Hematopoietic multipotent progenitor cell treated with erythropoietin and hydrocortisone succinate and interleukin-3 and kit ligand, for 6 days (in vitro differentiated cells): Measurements from ENCODE around the gene SELP.
"Not testable (repeated sequence)": the region's sequence is repeated elsewhere in the genome, so short reads cannot be mapped to it uniquely, and the experiment has no call there.

Experiments
- DNase-seq: peaks from one replicate; pipeline ENCODE4 v3.0.0-alpha.2; 2015

Gene SELP

DNA sequence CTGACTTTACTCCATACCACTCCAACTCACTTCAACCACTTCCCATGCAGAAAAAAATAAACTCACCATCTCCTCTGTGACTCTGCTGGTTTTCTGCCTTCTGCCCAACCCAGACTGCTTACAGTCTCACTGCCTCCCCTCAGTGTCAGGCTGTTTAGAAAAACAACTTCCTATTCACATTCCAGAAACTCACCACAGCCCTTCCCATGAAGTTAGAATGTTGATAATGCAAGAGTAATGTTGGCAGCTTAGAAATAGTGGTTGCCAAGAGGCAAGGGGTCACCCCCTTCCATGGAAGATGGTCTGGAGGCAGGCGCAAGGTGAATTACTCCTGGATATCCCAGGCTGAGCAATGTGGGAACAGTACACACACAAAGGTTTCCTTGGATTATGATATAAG is at the start of gene SELP:
TSS of gene SELP (minus strand) at position 119 of the 400 bp plus-strand sequence. CDS start at position 69, 50 bp downstream.
- DNase-seq, result no peak

DNA sequence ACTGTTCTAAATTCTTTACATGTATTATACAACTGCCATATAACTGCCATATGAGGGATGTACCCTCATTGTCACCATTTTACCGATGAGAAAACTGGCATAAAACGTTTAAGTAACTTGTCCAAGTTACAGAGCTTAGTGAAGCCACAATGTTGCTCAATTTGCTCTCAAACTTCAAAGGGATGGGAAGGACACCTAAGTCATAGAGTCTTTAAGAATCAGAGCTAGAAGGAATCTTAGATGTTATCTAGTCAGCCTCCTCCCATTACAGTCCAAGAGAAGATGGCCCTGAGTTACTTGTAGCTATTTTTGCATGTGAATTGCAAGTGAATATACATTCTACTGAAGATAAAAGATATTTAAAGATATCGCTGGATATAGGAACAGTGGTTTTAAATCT is 49.8 kb upstream of the SELP start:
- no peak for DNase-seq

DNA sequence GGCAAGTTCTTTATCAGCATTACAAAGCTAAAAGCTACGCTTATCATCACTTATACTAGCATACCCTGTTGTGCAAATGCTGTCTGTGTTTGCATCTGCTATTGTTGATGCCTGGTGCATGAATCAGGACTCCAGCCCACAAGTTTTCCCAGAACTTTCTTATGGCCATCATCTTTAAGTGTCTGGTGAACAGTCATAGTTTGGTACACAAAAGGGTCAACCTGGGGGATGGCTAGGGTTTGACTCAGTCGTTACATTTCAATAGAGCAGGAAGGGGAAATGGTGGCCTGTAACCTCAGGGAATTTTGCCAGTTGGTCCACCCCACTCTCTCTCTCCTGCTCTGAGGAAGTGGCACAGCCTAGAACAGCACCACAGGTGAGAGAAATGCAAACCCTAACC is 46.1 kb upstream of the SELP start:
- DNase-seq, result no peak

DNA sequence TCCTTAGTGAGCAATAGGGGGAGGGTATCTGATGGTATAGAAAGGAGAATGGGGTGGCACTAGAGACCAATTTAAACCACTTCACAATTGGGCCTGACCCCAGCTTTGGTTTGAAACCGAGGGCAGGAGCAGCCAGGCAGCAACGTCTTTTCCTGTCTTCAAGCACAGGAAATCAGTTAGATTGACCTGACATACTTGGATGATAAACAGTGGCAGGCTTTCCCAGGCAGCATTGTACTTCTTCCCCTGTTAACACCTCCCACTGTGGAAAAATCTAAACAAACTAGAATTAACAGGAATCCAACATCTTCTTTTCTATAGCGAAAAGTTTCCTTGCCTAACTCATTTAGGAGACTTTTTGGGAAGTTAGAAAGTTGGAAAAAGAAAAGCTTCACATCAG is 40.9 kb upstream of the SELP start:
- DNase-seq, result no peak

DNA sequence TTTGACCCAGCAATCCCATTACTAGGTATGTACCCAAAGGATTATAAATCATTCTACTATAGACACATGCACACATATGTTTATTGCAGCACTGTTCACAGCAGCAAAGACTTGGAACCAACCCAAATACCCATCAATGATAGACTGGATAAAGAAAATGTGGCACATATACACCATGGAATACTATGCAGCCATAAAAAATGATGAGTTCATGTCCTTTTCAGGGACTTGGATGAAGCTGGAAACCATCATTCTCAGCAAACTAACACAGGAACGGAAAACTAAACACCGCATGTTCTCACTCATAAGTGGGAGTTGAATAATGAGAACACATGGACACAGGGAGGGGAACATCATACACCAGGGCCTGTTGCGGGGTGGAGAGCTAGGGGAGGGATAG is 40.3 kb upstream of the SELP start:
- DNase-seq, result not testable (repeated sequence)

DNA sequence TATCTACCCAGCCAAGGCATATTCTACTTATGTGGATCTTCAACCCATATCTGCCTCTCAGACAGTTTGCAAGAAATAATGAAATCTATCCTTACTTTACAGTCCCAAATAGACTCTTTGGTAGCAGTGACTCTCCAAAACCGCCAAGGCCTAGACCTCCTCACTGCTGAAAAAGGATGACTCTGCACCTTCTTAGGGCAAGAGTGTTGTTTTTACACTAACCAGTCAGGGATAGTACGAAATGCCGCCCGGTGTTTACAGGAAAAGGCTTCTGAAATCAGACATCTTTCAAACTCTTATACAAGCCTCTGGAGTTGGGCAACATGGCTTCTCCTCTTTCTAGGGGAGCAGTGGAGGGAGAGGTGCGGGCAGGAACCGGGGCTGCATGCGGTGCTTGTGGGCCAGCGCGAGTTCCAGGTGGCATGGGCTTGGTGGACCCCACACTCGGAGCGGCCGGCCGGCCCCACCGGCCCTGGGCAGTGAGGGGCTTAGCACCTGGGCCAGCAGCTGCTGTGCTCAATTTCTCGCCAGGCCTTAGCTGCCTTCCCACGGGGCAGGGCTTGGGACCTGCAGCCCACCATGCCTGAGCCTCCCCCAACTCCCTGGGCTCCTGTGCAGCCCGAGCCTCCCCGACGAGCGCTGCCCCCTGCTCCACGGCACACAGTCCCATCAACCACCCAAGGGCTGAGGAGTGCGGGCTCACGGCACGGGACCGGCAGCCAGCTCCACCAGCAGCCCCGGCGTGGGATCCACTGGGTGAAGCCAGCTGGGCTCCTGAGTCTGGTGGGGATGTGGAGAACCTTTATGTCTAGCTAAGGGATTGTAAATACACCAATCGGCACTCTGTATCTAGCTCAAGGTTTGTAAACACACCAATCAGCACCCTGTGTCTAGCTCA is 38.0 kb upstream of the SELP start:
- DNase-seq, result peak; percentile 25

DNA sequence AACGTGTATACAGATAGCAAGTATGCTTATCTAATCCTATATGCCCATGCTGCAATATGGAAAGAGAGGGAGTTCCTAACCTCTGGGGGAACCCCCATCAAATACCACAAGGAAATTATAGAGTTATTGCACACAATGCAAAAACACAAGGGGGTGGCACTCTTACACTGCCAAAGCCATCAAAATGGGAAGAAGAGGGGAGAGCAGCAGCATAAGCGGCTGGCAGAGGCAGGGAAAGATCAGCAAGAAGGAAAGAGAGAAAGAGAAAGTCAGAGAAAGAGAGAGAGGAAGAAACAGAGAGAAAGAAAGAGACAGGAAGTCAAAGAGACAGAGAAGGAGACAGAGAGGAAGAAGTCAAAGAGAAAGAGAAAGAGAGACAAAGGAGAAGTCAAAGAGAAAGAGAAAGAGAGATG is 37.3 kb upstream of the SELP start:
- DNase-seq, result peak; percentile 30

DNA sequence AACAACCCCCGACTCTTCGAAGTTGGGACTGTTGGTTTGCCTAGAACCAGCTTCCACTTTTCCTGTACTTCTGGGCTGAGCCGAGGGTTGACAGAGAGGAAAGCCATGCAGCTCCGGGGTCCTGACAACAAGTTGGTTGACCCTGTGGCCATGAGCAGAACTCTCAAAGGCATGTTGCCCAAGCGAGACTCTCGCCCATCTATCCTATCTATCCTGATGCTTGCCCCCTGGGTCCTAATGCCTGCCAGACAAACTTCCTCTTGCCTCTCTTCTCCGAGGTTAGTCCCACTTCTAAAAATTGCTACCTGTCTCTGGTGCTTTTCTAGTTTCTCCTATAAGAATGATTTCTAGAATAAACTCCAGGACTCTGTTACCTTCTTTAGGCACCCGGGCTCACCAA is 32.8 kb upstream of the SELP start:
- not testable (repeated sequence) for DNase-seq

DNA sequence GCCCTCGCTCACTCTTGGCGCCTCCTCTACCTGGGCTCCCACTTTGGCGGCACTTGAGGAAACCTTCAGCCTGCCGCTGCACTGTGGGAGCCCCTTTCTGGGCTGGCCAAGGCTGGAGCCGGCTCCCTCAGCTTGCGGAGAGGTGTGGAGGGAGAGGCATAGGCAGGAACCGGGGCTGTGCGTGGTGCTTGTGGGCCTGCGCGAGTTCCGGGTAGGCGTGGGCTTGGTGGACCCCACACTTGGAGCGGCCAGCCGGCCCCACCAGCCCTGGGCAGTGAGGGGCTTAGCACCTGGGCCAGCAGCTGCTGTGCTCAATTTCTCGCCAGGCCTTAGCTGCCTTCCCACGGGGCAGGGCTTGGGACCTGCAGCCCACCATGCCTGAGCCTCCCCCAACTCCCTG is 31.1 kb upstream of the SELP start:
- DNase-seq, result not testable (repeated sequence)

DNA sequence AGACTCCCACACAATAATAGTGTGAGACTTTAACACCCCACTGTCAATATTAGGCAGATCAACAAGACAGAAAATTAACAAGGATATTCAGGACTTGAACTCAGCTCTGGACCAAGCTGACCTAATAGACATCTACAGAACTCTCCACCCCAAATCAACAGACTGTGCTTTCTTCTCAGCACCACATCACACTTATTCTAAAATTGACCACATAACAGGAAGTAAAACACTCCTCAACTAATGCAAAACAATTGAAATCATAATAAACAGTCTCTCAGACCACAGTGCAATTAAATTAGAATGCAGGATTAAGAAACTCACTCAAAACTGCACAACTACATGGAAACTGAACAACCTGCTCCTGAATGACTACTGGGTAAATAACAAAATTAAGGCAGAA is 28.9 kb upstream of the SELP start:
- not testable (repeated sequence) for DNase-seq

DNA sequence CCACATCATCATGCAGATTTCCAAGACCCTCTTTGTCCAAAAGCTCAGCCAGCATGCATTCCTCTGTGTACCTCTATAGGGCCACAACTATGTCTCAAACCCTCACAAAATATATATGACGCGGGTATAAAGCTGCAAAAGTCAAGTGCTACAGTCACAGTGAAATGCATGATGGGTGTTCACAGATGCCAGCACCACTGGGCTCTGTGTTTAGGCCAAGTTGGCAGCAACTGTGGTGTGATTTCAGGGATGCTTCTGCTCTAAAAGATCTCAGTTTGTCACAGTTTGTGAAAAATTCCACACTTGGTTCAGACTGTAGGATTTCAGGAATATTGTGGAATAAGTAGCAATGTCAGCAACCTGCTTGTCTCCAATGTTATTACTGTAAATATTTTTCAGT is 23.9 kb upstream of the SELP start:
- DNase-seq, result no peak

DNA sequence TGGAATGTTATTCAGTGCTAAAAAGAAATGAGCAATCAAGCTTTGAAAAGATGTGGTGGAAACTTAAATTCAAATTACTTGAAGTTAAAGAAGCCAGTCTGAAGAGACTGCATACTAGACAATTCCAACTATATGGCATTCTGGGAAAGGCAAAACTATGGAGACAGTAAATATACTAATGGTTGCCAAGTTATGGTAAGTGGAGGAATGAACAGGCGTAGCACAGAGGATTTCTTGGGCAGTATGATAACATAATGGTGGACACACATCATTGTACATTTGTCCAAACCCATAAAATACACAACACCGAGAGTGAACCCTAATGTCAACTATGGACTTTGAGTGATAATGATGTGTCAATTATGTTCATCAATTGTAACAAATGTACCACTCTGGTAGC is 21.1 kb upstream of the SELP start:
- DNase-seq, result no peak

DNA sequence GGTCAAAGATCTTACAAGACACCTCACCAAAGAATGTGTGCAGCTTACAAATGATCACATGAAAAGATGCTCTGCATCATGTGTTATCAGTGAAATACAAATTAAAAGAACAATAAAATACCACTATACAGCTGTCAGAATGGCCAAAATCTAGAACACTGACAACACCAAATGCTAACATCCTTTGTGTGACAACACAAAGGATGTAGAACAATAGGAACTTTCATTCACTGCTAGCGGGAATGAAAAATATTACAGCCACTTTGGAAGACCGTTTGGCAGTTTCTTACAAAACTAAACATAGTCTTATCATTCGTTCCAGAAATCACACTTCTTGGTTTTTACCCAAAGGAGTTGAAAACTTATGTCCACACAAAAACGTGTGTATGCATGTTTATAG is 20.6 kb upstream of the SELP start:
- no peak for DNase-seq

DNA sequence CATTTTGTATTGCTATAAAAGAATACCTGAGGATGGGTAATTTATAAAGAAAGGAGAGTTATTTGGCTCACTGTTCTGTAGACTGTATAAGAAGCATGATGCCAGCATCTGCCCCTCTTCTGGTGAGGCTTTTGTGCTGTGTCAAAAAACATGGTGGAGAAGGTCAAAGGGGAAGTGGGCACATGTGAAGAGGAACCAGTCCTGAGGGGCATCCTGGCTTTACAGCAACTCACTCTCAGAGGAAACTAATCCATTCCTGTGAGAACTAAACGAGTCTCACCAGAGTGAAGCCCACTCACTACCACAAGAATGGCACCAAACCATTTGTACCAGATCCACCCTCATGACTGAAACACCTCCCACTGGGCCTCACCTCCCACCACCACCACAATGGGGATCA is 18.8 kb upstream of the SELP start:
- DNase-seq, result no peak

DNA sequence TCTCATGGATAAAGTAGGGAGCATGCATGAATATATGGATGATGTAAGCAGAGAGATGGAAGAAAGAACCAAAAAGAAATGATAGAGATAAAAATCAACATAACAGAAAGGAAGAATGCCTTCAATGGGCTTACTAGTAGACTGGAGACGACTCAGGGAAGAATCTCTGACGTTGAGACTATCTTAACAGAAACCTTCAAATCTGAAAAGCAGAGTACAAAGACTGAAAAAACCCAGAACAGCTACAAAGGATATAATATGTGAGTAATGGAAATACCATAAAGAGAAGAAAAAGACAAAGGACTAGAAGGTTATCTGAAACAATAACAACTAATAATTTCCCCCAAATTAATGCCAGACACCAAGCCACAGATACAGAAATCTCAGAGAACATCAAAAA is 18.3 kb upstream of the SELP start:
- no peak for DNase-seq

DNA sequence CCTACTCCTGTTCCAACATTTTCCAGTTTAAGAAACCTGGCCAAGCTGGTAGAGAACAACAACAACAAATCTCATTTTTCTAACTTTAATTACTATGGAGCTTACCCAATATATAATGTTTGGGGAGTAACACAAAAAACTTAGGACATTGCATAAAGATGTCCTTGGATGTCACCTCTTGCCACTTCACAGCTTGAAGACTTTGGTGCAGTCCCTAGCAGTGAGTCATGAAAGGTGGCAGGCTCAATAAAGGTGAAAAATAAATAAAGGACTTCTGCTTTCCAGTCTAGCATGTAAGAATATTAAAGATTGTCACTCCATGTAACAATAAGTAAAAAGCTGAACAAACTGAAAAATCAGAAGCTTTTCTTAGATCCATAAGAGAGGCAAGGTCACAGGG is 17.6 kb upstream of the SELP start:
- DNase-seq, result no peak

DNA sequence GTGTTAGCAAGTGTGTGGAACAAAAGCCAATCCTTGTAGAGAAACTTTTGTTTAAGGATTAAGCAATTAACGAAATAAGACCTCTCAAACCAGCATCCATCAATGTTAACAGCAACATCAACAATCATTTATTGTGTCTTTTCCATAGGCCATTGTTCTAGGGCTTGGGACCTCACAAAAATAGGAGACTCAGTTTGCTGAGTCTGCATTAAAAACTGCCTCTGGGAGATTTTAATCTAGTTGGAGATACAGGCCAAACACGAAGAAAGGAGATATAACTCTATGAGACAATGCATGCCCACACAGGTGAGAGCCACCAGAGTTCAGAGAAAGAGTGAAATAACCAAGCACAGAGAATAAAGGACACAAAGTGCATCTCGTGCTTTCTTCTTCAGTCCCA is 14.4 kb upstream of the SELP start:
- DNase-seq, result no peak

DNA sequence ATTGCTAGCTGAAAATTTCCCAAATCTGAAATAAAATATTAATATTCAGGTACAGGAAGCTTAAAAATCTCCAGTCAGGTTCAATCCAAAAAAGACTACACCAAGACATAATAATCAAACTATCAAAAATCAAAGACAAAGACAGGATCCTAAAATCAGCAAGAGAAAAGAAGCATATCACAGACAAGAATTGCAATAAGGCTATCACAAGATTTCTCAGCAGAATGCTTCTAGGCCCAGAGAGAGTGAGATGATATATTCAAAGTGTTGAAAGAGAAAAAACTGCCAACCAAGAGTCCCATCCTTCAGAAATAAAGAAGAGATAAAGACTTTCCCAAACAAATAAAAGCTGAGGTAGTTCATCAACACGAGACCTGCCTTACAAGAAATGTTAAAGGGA is 5.0 kb upstream of the SELP start:
- DNase-seq, result no peak

DNA sequence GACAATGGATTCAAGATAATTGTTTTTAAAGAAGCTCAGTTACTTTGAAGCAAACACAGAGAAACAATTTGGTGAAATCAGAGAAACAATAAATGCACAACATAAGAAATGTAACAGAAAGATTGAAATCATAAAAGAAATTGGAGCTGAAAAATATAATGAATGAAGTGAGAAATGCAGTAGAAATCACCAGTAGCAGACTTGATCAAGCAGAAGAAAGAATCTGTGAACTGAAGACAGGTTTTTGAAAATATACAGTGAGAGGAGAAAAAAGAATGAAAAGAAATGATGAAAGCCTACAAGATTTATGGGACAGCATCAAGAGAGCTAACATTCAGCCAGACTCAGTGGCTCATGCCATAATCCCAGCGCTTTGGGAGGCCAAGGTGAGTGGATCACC is 4.2 kb upstream of the SELP start:
- DNase-seq, result no peak

DNA sequence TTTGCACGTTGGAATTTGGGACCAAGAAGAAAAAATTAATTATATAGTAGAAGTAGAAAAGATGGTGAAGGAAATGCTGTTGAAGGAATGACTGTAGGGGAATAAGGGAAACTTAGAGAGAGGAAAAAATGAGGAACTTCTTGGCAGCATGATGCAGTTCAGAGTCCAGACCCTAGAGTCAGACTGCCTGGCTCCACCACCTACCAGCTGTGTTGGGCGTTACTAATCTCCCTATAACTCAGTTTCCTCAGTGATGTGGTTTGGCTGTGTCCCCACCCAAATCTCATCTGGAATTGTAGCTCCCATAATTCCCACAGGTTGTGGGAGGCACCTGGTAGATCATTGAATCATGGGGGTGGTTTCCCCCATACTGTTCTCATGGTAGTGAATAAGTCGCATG is 1.3 kb upstream of the SELP start:
- DNase-seq, result no peak

DNA sequence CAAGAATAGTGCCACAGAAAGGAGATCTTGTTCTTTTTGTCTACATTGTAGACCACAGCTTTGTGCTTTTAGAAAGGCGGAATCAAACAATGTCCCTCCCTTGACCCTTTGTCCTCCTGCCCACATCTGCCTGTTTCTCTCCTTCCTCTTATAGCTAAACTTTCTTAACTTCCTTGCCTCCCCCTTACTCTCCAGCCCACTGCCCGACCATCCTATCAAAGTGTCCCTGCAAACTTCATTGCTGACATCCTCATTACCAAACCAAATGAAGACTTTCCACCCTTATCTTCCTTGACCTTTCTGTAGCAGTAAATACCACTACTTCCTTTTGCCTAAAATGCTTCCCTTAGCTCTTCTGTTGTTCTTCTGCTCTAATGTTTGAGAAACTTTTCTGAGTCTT is 5.0 kb downstream of the SELP start:
- DNase-seq, result no peak

DNA sequence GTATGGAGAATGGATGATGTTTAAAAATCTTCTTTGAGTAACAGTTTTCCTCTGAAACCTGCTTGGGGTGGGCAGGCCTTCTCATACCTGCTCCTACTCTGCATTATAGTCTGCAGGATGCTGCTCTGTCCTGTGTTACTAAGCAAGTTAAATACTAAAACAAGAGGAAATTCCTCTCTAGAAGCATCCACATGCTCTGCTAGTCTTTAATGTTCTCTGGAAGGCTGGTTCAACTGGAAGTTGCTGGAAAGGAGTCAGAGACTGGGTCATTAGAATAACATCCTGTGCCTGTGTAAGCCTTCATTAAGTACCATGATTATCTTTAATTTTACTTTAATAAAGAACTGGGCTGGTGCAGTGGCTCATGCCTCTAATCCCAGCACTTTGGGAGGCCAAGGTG is 5.8 kb downstream of the SELP start:
- DNase-seq, result no peak

DNA sequence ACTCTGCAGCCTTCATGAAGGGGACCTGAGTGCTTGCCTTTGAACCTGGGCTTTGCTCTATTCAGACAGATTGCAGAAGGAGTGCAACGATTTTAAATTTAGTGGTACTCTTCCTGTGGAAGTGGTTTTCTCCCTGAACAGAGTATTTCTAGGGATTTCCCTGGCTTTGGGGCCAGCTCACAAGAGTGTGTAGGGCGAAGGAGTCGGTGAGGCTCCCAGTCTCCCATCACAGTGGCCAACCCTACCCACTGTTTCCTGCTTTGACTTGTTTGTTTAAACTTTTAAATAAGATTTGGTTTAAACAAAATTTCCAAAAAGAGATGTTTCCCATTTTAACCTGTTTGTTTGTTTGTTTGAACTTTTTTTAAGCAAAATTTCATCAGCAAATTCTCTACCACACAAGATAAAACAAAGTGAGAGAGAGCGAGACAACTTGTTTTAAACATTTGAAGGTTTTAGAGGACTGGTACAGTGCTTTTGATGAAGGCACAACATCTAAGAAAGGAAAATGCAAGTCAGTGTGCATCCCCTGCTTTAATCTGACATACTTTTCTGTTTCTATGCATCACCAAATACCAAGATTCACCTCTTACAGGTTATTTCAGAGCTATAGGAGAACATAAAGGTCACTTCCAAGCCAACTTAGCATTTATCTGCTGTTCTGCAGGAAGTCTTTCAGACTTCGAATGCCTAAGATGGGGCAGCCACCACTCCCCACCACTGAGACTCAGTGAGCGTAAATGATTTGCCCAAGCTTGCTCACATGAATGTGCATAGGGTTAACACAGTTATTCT is 6.6 kb downstream of the SELP start:
- no peak for DNase-seq

DNA sequence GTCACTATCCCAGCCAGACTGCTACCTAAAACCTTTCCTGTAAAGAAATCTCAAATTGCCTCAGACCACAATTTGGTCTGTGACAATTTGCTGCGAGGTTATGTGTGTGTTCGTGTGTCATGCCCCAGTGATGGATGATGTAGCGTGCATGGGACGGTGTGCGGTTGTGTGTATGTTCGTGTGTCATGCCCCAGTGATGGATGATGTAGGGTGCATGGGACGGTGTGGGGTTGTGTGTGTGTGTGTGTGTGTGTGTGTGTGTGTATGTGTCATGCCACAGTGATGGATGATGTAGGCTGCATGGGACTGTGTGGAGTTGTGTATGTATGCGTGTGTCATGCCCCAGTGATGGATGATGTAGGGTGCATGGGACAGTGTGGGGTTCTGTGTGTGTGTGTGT is 9.4 kb downstream of the SELP start:
- DNase-seq, result no peak
